Smooth muscle cell (in vitro differentiated cells): ENCODE measurements around the gene BSND. TPM values are rescaled to one million over a fixed set of nuclear protein-coding genes. Genes with fewer than 3 reads are reported as not detected.

Experiments
- DNase-seq: peaks from one replicate; lab custom pipeline; 2025; ENCODE audit not compliant: unreplicated experiment; lab: John Stamatoyannopoulos, UW
- H2AFZ ChIP-seq: fragments of 200-600 bp; sonication (generic); 2 replicates; pipeline ENCODE4 v1.6.0; 2016; ENCODE audit warnings: antibody characterized with exemption, low read depth, mild to moderate bottlenecking
- H3F3A ChIP-seq: fragments of 200-600 bp; sonication (generic); 2 replicates; pipeline ENCODE4 v1.6.0; 2017; ENCODE audit warnings: antibody characterized with exemption, low read depth
- H3K27ac ChIP-seq: fragments of 200-600 bp; sonication (generic); 2 replicates; pipeline ENCODE4 v1.5.1; 2016; ENCODE audit warnings: low read depth, mild to moderate bottlenecking
- H3K27me3 ChIP-seq: fragments of 200-600 bp; sonication (generic); 2 replicates; pipeline ENCODE4 v1.6.1; 2016; ENCODE audit warnings: low read depth, mild to moderate bottlenecking
- H3K36me3 ChIP-seq: fragments of 200-600 bp; sonication (generic); 2 replicates; pipeline ENCODE4 v1.5.1; 2016; ENCODE audit warnings: low read depth
- H3K4me1 ChIP-seq: fragments of 200-600 bp; sonication (generic); 2 replicates; pipeline ENCODE4 v1.5.1; 2016; ENCODE audit warnings: low read depth
- H3K4me2 ChIP-seq: fragments of 200-600 bp; sonication (generic); 2 replicates; pipeline ENCODE4 v1.6.0; 2016; ENCODE audit warnings: mild to moderate bottlenecking
- H3K4me3 ChIP-seq: fragments of 200-600 bp; sonication (generic); 2 replicates; pipeline ENCODE4 v1.5.1; 2016; ENCODE audit warnings: mild to moderate bottlenecking
- H3K79me2 ChIP-seq: fragments of 200-600 bp; sonication (generic); 2 replicates; pipeline ENCODE4 v1.6.0; 2016; ENCODE audit warnings: low read depth, mild to moderate bottlenecking
- H3K9ac ChIP-seq: fragments of 200-600 bp; sonication (generic); 2 replicates; pipeline ENCODE4 v1.6.0; 2016; ENCODE audit warnings: low read depth
- H3K9me3 ChIP-seq: fragments of 200-600 bp; sonication (generic); replicated peaks from 2 replicates; pipeline ENCODE4 v1.5.1; 2016; ENCODE audit warnings: low read depth
- H4K20me1 ChIP-seq: fragments of 200-600 bp; sonication (generic); 2 replicates; pipeline ENCODE4 v1.6.0; 2016; ENCODE audit warnings: low read depth
- CTCF ChIP-seq: fragments of 200-600 bp; sonication (generic); IDR thresholded peaks from 2 replicates; pipeline ENCODE4 v1.5.1; 2017; ENCODE audit warnings: borderline replicate concordance, mild to moderate bottlenecking, antibody characterized with exemption; ENCODE audit not compliant: insufficient read depth, poor library complexity, severe bottlenecking
- WGBS: methylation state at CpG from one replicate; pipeline ENCODE4 v1.1.7; 2016; ENCODE audit warnings: low lambda C conversion rate; 5-methylcytosine and 5-hydroxymethylcytosine counted together
- polyA plus RNA-seq: library from polyadenylated mRNA; unstranded; fragments of >200 nt; fragmentation: Nextera tagmentation; extraction: Ambion mirVana; gene quantifications from 2 replicates; pipeline ENCODE4 v1.2.1, GENCODE V29; 2016
- total RNA-seq: library from RNA; depleted of rRNA; stranded (reverse); fragments of >200 nt; gene quantifications from 2 replicates; pipeline ENCODE4 v1.2.3, GENCODE V29; 2014

BSND gene
- total and polyA plus RNA-seq, 2 experiments from 2014 or later = not detected

DNA sequence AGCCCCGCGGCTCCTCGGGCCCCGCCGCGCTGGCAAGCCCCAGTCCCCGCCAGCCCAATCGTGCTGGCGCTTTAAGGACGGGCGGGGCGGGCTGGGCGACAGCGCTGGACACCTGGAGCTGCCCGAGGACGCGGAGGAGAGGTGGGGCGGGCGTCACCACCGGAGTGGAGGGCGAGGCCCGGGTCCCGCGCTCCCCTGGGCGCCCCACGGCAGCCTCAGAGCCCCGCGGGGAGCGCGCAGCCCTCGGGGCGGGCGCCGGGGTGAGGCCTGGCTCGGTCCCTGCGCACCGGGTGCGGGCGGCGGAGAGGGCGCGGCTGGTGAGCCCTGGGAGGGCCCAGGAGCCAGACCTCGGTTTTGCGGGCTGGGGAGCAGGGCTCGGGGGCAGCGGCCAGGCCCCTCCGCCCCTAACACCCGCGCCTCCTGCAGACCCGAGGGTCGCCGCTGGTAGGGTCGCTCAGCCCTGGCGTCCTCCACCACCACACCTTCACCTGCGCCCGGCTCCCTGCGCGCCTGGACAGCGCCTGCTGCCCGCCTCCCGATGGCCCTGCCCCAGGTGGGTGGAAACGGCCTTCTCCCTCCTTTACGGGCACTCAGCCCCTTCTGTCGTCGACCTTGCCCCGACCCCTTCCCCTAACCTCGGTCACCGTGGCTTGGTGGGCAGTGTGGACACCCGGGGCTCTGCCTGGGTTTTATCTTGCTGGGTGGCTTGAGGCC lies 18.0 kb upstream of the BSND start, which contains the start of gene TMEM61:
TMEM61 (plus strand) TSS at position 101 of the 714 bp plus-strand sequence; CDS start at position 539, 438 bp downstream.
- no peak for TF ChIP-seq CTCF
- no peaks in the 10 kb centered on the region for H3K4me1 ChIP-seq
- H3K36me3 ChIP-seq = no peaks in the 10 kb centered on the region
- H3K9ac ChIP-seq = no peak within 1 kb of the TSS
- 16% methylated on average over 38 of the region's 69 CpGs for WGBS
- no peak within 1 kb of the TSS for H2AFZ ChIP-seq
- peak within 1 kb of the TSS; percentile 53 for H3K4me3 ChIP-seq
- H3K9me3 ChIP-seq = no peaks in the 10 kb centered on the region
- H3K27me3 ChIP-seq = peaks cover 65% of the 10 kb centered on the region
- no peak for DNase-seq
- H3K4me2 ChIP-seq = peak within 1 kb of the TSS; percentile 87
- no peaks in the 10 kb centered on the region for H4K20me1 ChIP-seq
- no peak within 1 kb of the TSS for H3K27ac ChIP-seq
- H3F3A ChIP-seq = no peaks in the 10 kb centered on the region
- no peaks in the 10 kb centered on the region for H3K79me2 ChIP-seq

DNA sequence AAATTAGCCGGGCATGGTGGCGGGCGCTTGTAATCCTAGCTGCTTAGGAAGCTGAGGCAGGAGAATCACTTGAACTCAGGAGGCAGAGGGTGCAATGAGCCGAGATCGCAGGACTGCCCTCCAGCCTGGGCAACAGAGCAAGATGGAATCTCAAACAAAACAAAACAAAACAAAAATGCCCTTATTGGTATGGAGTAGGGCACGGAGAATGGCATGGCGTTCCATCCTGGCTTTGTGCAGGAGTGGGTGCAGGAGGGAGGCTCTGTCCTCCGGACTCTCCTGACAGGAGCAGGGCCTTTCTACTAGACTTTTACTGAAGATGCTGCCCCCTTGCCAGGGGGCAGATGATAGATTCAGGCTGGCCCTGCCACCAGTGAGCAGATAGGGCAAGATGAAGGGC lies 17.3 kb upstream of the BSND start:
- 91% methylated on average over 8 of the region's 8 CpGs for WGBS
- Histone ChIP-seq H3K36me3 (no peaks in the 10 kb centered on the region), H4K20me1 (no peaks in the 10 kb centered on the region), H3K9ac (no peak overlapping the region), H3K27me3 (peaks cover 65% of the 10 kb centered on the region), H3K79me2 (no peaks in the 10 kb centered on the region), H3K9me3 (no peaks in the 10 kb centered on the region), H3K4me1 (no peaks in the 10 kb centered on the region), H3F3A (no peaks in the 10 kb centered on the region), H3K4me2 (no peak overlapping the region), H2AFZ (no peak overlapping the region), H3K4me3 (no peak overlapping the region), H3K27ac (no peak overlapping the region)
- DNase-seq = no peak
- no peak for TF ChIP-seq CTCF

- Histone ChIP-seq H3K36me3 (no peaks in the 10 kb centered on the region), H3F3A (no peaks in the 10 kb centered on the region), H2AFZ (no peak overlapping the region), H3K4me2 (no peak overlapping the region), H3K27ac (no peak overlapping the region), H4K20me1 (no peaks in the 10 kb centered on the region), H3K27me3 (peaks cover 65% of the 10 kb centered on the region), H3K4me1 (no peaks in the 10 kb centered on the region), H3K9ac (no peak overlapping the region), H3K4me3 (no peak overlapping the region), H3K79me2 (no peaks in the 10 kb centered on the region), H3K9me3 (no peaks in the 10 kb centered on the region)
- no peak for TF ChIP-seq CTCF
- no peak for DNase-seq
Measured at GRCh38 chr1:54982739-54983138, 16.0 kb upstream of the BSND start.

DNA sequence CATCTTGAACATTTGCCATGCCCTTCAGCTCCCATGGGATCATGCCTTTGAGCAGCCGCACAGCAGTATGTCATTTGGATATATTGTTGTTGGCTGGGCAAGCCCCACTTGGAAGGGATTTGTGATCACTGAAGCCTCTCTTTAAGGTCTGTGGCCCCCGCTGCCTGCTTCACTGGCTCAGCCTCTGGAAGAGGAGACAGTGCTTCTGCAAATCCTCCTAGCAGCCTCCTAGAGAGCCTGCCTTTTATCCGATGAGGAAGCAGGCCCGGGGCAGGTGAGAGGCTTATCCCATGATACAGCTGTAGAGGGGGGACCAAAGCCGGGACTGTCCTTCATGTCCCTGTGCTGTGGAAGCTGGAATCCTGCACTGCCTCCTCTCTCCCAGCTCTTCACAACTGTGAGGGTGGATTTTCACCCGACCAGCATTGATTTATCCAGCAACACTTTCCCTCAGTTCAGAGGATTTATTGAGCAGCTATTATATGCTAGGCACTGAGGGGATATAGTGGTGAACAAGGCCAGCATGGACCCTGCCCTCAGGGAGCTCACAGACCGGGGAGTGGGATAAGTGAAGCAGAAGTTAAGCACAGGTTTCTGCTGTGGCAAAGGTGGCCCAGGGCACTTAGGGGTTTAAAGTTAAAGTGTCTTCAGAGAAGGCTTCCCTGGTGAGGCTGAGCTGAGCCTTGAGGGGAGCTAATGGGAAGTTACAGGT lies 14.4 kb upstream of the BSND start:
- H3K27ac ChIP-seq = no peak overlapping the region
- WGBS = 70% methylated on average over 7 of the region's 7 CpGs

More for the DNA sequence above, 14.4 kb upstream of the BSND start:
- no peak for DNase-seq
- Histone ChIP-seq H3K4me1 (no peaks in the 10 kb centered on the region), H3K4me3 (no peak overlapping the region), H3K4me2 (no peak overlapping the region), H3F3A (no peaks in the 10 kb centered on the region), H3K9ac (no peak overlapping the region), H3K36me3 (no peaks in the 10 kb centered on the region), H4K20me1 (no peaks in the 10 kb centered on the region), H3K9me3 (no peaks in the 10 kb centered on the region), H2AFZ (no peak overlapping the region), H3K27me3 (peaks cover 50% of the 10 kb centered on the region), H3K79me2 (no peaks in the 10 kb centered on the region)
- no peak for TF ChIP-seq CTCF
